Osteoblast (primary cell): ENCODE measurements around the gene UBE2O. TPM values are rescaled to one million over a fixed set of nuclear protein-coding genes. Genes with fewer than 3 reads are reported as not detected.
A peak's percentile ranks its signal among the peaks of the same experiment; 100 is the strongest.

Source experiments
- DNase-seq: peaks from one replicate; pipeline ENCODE4 v3.0.0; 2011; ENCODE audit warnings: low spot score, mixed read lengths; ENCODE audit not compliant: insufficient read length; ENCODE audit errors: missing footprints
- H2AFZ ChIP-seq: 2 replicates; pipeline ENCODE4 v1.6.0; 2011; ENCODE audit warnings: mild to moderate bottlenecking, low read length
- H3K27ac ChIP-seq: 2 replicates; pipeline ENCODE4 v1.5.1; 2011; ENCODE audit warnings: mild to moderate bottlenecking, low read depth, low read length, moderate library complexity
- H3K27me3 ChIP-seq: 2 replicates; pipeline ENCODE4 v1.6.0; 2012; ENCODE audit warnings: mild to moderate bottlenecking, control low read depth, inconsistent platforms, low read length, moderate library complexity; ENCODE audit not compliant: insufficient read depth
- H3K36me3 ChIP-seq: 2 replicates; pipeline ENCODE4 v1.5.1; 2011; ENCODE audit warnings: mild to moderate bottlenecking, low read length, control low read depth, moderate library complexity; ENCODE audit not compliant: insufficient read depth
- H3K4me1 ChIP-seq: 2 replicates; pipeline ENCODE4 v1.5.1; 2011; ENCODE audit warnings: mild to moderate bottlenecking, low read length, control low read depth, moderate library complexity; ENCODE audit not compliant: insufficient read depth
- H3K4me2 ChIP-seq: 2 replicates; pipeline ENCODE4 v1.6.0; 2011; ENCODE audit warnings: mild to moderate bottlenecking, low read length; ENCODE audit not compliant: insufficient read depth
- H3K4me3 ChIP-seq: fragments of 200-600 bp; sonication (generic); 3 replicates; pipeline ENCODE4 v1.5.1; 2012; ENCODE audit warnings: mild to moderate bottlenecking, low read length, inconsistent platforms; ENCODE audit not compliant: insufficient read depth
- H3K79me2 ChIP-seq: 2 replicates; pipeline ENCODE4 v1.6.0; 2012; ENCODE audit warnings: mild to moderate bottlenecking, low read length, control low read depth, inconsistent platforms; ENCODE audit not compliant: insufficient read depth
- H3K9me3 ChIP-seq: 2 replicates; pipeline ENCODE4 v1.5.1; 2011; ENCODE audit warnings: low read depth, low read length, control low read depth
- H4K20me1 ChIP-seq: 2 replicates; pipeline ENCODE4 v1.6.0; 2012; ENCODE audit warnings: mild to moderate bottlenecking, low read length, control low read depth; ENCODE audit not compliant: insufficient read depth
- total RNA-seq: library from RNA; depleted of rRNA; stranded (reverse); fragments of >200 nt; gene quantifications from 2 replicates; pipeline ENCODE4 v1.2.3, GENCODE V29; 2012
- TF ChIP-seq, protein P1 (sequence below): IDR thresholded peaks from 2 replicates; pipeline ENCODE4 v1.5.1; 2011; ENCODE audit warnings: mild to moderate bottlenecking, low read depth, low read length, moderate library complexity; ENCODE audit errors: extremely low read depth

UBE2O gene
- total RNA-seq, 1 donor = 19.5 TPM

DNA sequence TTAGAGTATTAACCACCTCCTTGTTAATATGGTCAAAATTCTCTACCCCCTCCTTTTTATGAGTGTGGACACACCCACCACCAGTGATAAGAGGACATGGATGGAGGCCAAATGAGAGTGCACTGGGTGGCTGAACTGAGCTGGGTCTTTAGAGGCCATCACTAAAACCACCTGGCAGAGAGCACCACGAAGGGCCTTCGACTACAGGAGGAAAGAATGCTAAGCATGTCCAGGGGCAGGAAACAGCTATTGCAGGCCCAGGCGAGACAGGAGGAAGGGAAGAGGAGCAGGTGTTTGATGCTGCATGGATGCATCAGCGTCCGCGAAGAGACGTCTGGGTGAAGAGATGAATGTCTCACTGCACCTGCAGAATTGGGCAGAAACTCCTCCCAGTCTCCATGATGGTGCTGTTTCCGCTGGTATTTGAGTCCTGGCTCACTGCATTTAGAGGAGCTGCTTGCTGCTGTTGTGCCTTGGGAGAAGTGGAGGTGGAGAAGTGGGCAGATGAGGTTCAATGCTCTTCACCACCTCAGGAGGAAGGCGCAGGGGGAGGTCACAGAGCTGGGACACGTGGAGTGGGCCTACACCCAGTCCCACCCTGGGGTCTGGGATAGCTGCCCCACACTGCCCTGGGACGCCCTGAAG, 35.3 kb downstream of the UBE2O start:
- Histone ChIP-seq H3K36me3 (peaks cover 5% of the 10 kb centered on the region), H2AFZ (no peak overlapping the region), H3K4me1 (peaks cover 10% of the 10 kb centered on the region), H3K4me2 (no peak overlapping the region), H3K4me3 (no peak overlapping the region), H3K27me3 (no peaks in the 10 kb centered on the region), H4K20me1 (peaks cover 65% of the 10 kb centered on the region), H3K79me2 (peaks cover 81% of the 10 kb centered on the region), H3K27ac (no peak overlapping the region), H3K9me3 (no peaks in the 10 kb centered on the region)
- TF ChIP-seq, protein P1, sequence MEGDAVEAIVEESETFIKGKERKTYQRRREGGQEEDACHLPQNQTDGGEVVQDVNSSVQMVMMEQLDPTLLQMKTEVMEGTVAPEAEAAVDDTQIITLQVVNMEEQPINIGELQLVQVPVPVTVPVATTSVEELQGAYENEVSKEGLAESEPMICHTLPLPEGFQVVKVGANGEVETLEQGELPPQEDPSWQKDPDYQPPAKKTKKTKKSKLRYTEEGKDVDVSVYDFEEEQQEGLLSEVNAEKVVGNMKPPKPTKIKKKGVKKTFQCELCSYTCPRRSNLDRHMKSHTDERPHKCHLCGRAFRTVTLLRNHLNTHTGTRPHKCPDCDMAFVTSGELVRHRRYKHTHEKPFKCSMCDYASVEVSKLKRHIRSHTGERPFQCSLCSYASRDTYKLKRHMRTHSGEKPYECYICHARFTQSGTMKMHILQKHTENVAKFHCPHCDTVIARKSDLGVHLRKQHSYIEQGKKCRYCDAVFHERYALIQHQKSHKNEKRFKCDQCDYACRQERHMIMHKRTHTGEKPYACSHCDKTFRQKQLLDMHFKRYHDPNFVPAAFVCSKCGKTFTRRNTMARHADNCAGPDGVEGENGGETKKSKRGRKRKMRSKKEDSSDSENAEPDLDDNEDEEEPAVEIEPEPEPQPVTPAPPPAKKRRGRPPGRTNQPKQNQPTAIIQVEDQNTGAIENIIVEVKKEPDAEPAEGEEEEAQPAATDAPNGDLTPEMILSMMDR = no peak
- DNase-seq = no peak

DNA sequence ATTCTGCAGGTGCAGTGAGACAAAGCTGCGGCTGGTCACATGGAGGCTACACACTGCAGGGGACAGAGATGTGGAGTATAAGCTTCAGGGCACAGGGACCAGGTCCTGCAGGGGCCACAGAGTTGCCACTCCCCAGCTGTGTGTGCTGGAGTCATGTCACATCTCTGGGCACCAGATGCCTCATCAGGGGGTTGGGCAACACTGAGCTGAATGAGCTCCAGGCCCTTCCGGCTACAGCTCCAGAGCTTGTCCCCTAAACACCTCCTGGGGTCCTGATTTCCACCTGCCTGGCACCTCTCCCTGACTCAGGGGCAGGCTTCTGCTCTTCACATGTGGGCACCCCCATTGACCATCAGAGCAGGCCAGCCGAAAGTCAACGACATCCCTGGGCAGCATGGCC, 36.1 kb downstream of the UBE2O start:
- H3K27ac ChIP-seq = no peak overlapping the region
- no peak for DNase-seq
- H3K4me2 ChIP-seq = no peak overlapping the region
- H3K9me3 ChIP-seq = no peaks in the 10 kb centered on the region
- peaks cover 76% of the 10 kb centered on the region for H3K79me2 ChIP-seq
- TF ChIP-seq, protein P1 = no peak
- no peak overlapping the region for H3K4me3 ChIP-seq
- H3K36me3 ChIP-seq = peaks cover 5% of the 10 kb centered on the region
- no peaks in the 10 kb centered on the region for H3K27me3 ChIP-seq
- peaks cover 10% of the 10 kb centered on the region for H3K4me1 ChIP-seq
- H2AFZ ChIP-seq = no peak overlapping the region
- peaks cover 61% of the 10 kb centered on the region for H4K20me1 ChIP-seq

- Histone ChIP-seq H4K20me1 (peaks cover 57% of the 10 kb centered on the region), H3K4me1 (peaks cover 10% of the 10 kb centered on the region), H3K9me3 (no peaks in the 10 kb centered on the region), H3K27me3 (no peaks in the 10 kb centered on the region), H3K27ac (no peak overlapping the region), H2AFZ (no peak overlapping the region), H3K36me3 (peaks cover 5% of the 10 kb centered on the region), H3K4me3 (no peak overlapping the region), H3K4me2 (no peak overlapping the region), H3K79me2 (peaks cover 73% of the 10 kb centered on the region)
- peak; percentile 66 for DNase-seq
- TF ChIP-seq, protein P1 = no peak
Measured at GRCh38 chr17:76416457-76416856, 36.5 kb downstream of the UBE2O start.

GRCh38 chr17:76415786-76416185, 37.2 kb downstream of the UBE2O start:
- Histone ChIP-seq H3K27ac (no peak overlapping the region), H3K9me3 (no peaks in the 10 kb centered on the region), H3K4me1 (peaks cover 10% of the 10 kb centered on the region), H3K4me2 (no peak overlapping the region), H3K36me3 (peaks cover 8% of the 10 kb centered on the region), H3K27me3 (no peaks in the 10 kb centered on the region), H3K79me2 (peaks cover 75% of the 10 kb centered on the region), H3K4me3 (no peak overlapping the region), H2AFZ (no peak overlapping the region), H4K20me1 (peaks cover 55% of the 10 kb centered on the region)
- TF ChIP-seq, protein P1 = no peak
- DNase-seq = no peak
